Measurements from ENCODE around the gene MYL9. TPM values are rescaled to one million over a fixed set of nuclear protein-coding genes. Genes with fewer than 3 reads are reported as not detected.

MYL9 gene
- total and polyA plus RNA-seq, 2 donors from 2014 or later, result 294 to 576 TPM

DNA sequence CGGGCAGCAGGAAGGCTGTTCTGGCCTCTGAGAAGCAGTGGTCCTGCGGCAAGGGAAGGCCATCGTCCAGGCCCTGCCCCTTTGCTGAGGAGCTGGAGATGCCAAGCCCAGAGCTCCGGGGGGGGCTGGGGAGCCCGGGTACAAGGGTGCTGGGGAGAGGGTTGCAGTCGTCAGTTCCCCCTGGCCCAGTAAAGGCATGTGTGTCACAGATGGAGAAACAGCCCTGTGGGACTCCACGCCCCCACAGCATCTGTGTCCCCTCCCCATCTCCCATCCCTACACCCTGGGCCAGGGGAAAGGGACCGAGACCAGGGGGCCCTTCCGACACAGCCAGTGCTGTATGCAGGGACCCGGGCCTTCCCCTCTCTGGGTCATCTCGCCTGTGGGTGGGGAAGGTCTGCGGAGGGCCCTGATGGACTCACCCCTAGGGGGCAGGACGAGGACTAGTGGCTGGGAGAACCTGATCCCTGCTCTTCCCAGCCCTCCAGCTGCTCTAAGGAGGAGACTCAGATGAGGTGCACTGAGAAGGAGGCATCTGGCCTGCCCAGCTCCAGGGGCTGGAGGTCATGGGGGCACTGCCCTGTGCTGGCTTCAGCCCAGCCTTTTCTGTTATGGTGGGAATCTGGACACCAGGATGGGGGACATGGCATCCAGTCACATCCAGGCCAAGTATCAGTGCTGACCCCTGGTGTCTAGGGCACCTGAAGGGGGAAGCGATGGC, 609 bp downstream of the MYL9 start:
- DNase-seq (peak in 3 of 5 donors; percentile 40 to 74 (median 72)), FAIRE-seq (no peak)
- H3K4me1 ChIP-seq (ENCODE audit: control insufficient read depth in 2 of 3, insufficient read depth in 2 of 3, low read depth in 1 of 3, low read length in 3 of 3), result peaks cover 0 to 24% (median 22%) of the 10 kb centered on the region in 3 donors
- intact Hi-C loops (cut with DNase I), result no loop called here
- H3K4me3 ChIP-seq (ENCODE audit: low read length in 3 of 3), result peak overlapping the region; percentile 54 to 72 (median 64)
- no peaks in the 10 kb centered on the region for H3K27me3 ChIP-seq (ENCODE audit: control insufficient read depth, insufficient read depth, low read length)
- H3K9me3 ChIP-seq (ENCODE audit: control insufficient read depth in 2 of 3, insufficient read depth in 1 of 3, low read length in 3 of 3), result no peaks in the 10 kb centered on the region
- H3K27ac ChIP-seq (ENCODE audit: low read depth in 2 of 2, low read length in 2 of 2), result peak overlapping the region; percentile 91 to 94
- H3K9ac ChIP-seq (ENCODE audit: low read length in 3 of 3), result peak overlapping the region; percentile 36 to 75 (median 65)
- no peaks in the 10 kb centered on the region for H3K36me3 ChIP-seq (ENCODE audit: control insufficient read depth in 2 of 3, insufficient read depth in 3 of 3, low read length in 3 of 3)
- TF ChIP-seq, protein P1, sequence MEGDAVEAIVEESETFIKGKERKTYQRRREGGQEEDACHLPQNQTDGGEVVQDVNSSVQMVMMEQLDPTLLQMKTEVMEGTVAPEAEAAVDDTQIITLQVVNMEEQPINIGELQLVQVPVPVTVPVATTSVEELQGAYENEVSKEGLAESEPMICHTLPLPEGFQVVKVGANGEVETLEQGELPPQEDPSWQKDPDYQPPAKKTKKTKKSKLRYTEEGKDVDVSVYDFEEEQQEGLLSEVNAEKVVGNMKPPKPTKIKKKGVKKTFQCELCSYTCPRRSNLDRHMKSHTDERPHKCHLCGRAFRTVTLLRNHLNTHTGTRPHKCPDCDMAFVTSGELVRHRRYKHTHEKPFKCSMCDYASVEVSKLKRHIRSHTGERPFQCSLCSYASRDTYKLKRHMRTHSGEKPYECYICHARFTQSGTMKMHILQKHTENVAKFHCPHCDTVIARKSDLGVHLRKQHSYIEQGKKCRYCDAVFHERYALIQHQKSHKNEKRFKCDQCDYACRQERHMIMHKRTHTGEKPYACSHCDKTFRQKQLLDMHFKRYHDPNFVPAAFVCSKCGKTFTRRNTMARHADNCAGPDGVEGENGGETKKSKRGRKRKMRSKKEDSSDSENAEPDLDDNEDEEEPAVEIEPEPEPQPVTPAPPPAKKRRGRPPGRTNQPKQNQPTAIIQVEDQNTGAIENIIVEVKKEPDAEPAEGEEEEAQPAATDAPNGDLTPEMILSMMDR (IDR thresholded peaks at IDR 0.05; ENCODE audit: borderline replicate concordance, extremely low read depth, insufficient read depth), result peak; percentile 13

DNA sequence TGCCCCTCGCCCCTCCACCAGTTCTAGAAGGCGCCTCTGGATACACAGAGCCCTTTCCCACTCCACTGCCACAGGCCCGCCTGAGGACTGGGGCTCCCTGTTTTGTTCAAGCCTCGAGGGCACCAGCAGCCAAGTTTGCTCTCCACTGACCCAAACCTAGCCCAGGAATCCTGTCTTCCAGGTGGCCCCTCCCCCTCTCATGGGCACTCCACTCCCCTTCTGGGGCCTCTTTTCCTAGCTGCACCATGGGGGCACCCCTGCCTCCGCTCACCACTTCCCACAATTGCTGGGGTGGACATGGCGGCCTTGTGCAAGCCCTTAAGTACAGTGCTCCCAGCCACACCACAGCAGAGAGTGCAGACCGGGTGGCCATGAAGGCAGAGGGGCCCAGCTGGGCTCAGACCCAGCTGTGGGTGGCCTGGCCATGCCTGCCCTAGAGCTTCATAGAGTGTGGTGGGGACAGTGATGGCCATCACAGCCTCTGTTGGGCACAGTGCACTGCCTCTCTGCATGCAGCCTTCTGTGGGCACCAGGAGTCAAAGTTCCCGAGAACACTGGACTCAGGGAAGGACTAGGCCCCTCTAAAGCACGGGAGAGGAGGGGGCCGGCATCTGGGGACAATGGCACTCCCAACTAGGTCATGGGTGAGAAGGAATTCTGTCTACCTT, 1.3 kb downstream of the MYL9 start:
- no peak for FAIRE-seq
- DNase-seq, result no peak

DNA sequence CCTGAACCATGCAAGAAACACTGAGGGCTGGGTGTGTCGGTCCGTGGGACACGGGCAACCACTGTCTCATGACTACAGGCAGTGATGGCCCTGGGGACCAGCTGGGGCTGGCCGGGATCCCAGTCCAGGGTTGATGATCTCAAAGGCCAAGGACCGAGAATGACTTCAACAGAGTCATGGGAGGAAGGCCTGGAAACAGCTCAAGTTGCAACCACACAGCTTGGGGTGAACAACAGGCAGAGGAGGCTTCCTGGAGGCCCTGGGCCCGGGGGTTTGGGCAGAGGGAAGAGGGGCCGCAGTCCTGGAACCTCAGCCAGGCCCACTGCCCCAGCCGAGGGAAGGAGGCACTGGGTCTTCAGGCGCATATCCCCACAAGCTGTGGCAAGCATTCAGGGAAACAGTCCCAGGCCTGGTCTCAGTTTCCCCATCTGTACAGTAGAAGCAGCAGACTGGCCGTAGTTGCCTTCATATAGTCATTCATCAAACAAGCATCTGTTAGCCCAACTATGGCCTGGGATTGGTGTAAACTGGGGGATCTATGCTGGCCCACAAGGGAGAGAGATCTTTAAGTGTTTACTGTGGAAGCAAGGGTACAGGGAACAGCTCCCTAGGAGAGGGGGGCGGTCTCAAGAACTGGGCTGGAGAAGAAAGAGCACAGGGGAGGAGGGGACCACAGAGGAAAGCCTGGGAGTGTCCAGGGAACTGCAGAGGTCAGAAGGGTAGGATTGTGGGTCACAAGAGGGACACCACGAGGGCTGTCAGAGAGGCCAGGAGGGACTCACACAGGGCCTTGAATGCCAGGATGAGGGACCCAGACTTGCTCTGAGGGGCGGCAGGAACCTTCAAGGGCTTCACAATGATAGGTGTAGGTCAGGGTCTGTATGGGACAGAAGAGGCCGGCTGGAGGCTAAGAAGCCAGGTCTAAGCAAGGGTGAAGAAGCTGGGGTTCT, 2.1 kb downstream of the MYL9 start:
- H3K36me3 ChIP-seq (ENCODE audit: control insufficient read depth in 2 of 3, insufficient read depth in 3 of 3, low read length in 3 of 3), result peaks cover 0 to 3% (median 0%) of the 10 kb centered on the region in 3 donors
- peak overlapping the region in 2 of 3 donors; percentile 60 to 75 for H3K9ac ChIP-seq (ENCODE audit: low read length in 3 of 3)
- H3K4me3 ChIP-seq (ENCODE audit: low read length in 3 of 3), result peak overlapping the region in 2 of 3 donors; percentile 48 to 72
- TF ChIP-seq, protein P1 (IDR thresholded peaks at IDR 0.05; ENCODE audit: borderline replicate concordance, extremely low read depth, insufficient read depth), result no peak
- no peaks in the 10 kb centered on the region for H3K9me3 ChIP-seq (ENCODE audit: control insufficient read depth in 2 of 3, insufficient read depth in 1 of 3, low read length in 3 of 3)
- peaks cover 0 to 24% (median 22%) of the 10 kb centered on the region in 3 donors for H3K4me1 ChIP-seq (ENCODE audit: control insufficient read depth in 2 of 3, insufficient read depth in 2 of 3, low read depth in 1 of 3, low read length in 3 of 3)
- H3K27ac ChIP-seq (ENCODE audit: low read depth in 2 of 2, low read length in 2 of 2), result peak overlapping the region; percentile 91 to 94
- intact Hi-C loops (cut with DNase I), result no loop called here
- peak in 2 of 5 donors; percentile 39 to 94 for DNase-seq
- FAIRE-seq, result no peak
- H3K27me3 ChIP-seq (ENCODE audit: control insufficient read depth, insufficient read depth, low read length), result no peaks in the 10 kb centered on the region

More for the DNA sequence above, 1.3 kb downstream of the MYL9 start:
- Histone ChIP-seq H3K9me3 (ENCODE audit: control insufficient read depth in 2 of 3, insufficient read depth in 1 of 3, low read length in 3 of 3) (no peaks in the 10 kb centered on the region), H3K27me3 (ENCODE audit: control insufficient read depth, insufficient read depth, low read length) (no peaks in the 10 kb centered on the region), H3K27ac (ENCODE audit: low read depth in 2 of 2, low read length in 2 of 2) (peak overlapping the region; percentile 91 to 94), H3K9ac (ENCODE audit: low read length in 3 of 3) (peak overlapping the region in 2 of 3 donors; percentile 60 to 75), H3K36me3 (ENCODE audit: control insufficient read depth in 2 of 3, insufficient read depth in 3 of 3, low read length in 3 of 3) (peaks cover 0 to 3% (median 0%) of the 10 kb centered on the region in 3 donors), H3K4me3 (ENCODE audit: low read length in 3 of 3) (peak overlapping the region; percentile 54 to 72 (median 64)), H3K4me1 (ENCODE audit: control insufficient read depth in 2 of 3, insufficient read depth in 2 of 3, low read depth in 1 of 3, low read length in 3 of 3) (peaks cover 0 to 24% (median 22%) of the 10 kb centered on the region in 3 donors)
- intact Hi-C loops (cut with DNase I), result no loop called here
- TF ChIP-seq, protein P1 (IDR thresholded peaks at IDR 0.05; ENCODE audit: borderline replicate concordance, extremely low read depth, insufficient read depth), result no peak

All from kidney (tissue), 14 donors.